Measurements from ENCODE around the gene UBE2Z. TPM values are rescaled to one million over a fixed set of nuclear protein-coding genes. Genes with fewer than 3 reads are reported as not detected.

UBE2Z gene
- polyA plus RNA-seq, 2 of the 4 experiments (the other 2 are of a cell fraction), result 109 to 174 TPM

DNA sequence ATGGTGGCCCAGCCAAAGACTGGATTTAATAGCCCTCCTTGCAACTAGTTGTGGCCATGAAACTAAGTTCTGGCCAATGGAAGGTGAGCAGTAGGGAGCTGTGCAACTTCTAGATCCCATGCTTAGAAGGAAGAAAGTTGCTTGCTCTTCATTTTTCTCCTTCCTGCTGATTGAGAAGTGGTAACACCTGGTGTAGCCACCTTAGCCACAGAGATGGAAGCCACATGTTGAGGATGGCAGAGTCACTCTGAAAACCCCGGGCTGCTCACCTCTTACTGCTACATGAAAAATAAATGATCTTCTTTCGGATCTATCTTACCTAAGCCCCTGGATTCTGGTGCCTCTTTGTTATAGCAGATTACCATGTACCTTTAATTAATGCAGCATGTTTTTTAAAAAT lies 25.9 kb upstream of the UBE2Z start:
- H3K4me3 ChIP-seq, result no peak overlapping the region
- H3K4me1 ChIP-seq, result peaks cover 19% of the 10 kb centered on the region
- H3K9me3 ChIP-seq, result no peaks in the 10 kb centered on the region
- no peak overlapping the region for H3K27ac ChIP-seq
- TF ChIP-seq EHF (CRISPR knock-in tag; IDR thresholded peaks at IDR 0.05) (no peak), TP53 (CRISPR knock-in tag; IDR thresholded peaks at IDR 0.05) (no peak), HOXA7 (CRISPR knock-in tag; IDR thresholded peaks at IDR 0.05) (no peak), HEYL (CRISPR knock-in tag; IDR thresholded peaks at IDR 0.05) (no peak), POLR2AphosphoS2 (conservative IDR thresholded peaks at IDR 0.05; ENCODE audit: low read length) (no peak), MAFK (IDR thresholded peaks at IDR 0.05; ENCODE audit: partially characterized antibody) (no peak), ZNF302 (CRISPR knock-in tag; IDR thresholded peaks at IDR 0.05) (no peak), RNF2 (IDR thresholded peaks at IDR 0.05; ENCODE audit: borderline replicate concordance, low read depth) (no peak), MAZ (IDR thresholded peaks at IDR 0.05; ENCODE audit: borderline replicate concordance, low read depth, low read length) (no peak), RFX5 (IDR thresholded peaks at IDR 0.05) (no peak), KDM5A (IDR thresholded peaks at IDR 0.05) (no peak)
- TF ChIP-seq, protein P1, sequence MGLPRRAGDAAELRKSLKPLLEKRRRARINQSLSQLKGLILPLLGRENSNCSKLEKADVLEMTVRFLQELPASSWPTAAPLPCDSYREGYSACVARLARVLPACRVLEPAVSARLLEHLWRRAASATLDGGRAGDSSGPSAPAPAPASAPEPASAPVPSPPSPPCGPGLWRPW (IDR thresholded peaks at IDR 0.05), result no peak
- FAIRE-seq, result no peak
- ChIA-PET POLR2A (interaction anchor here (0.6 kb wide), 1 partner anchor 14 kb away, joined by 5 read pairs; no protein-coding TSS in a partner anchor), CTCF (interaction anchor here (0.6 to 76.6 kb wide), 11 partner anchors 8 to 219 kb away, joined by 3 to 3251 read pairs (median 30); partner anchors contain the start of genes ATP5MC1, CALCOCO2, HOXB13 and PRAC1)
- no peak for DNase-seq (ENCODE audit: low read depth in 1 of 2, low spot score in 1 of 2)
- WGBS (ENCODE audit: missing lambda C conversion rate), result 86% methylated on average over 2 of the region's 2 CpGs
- ATAC-seq, result no peak
- H3K4me2 ChIP-seq, result no peak overlapping the region

DNA sequence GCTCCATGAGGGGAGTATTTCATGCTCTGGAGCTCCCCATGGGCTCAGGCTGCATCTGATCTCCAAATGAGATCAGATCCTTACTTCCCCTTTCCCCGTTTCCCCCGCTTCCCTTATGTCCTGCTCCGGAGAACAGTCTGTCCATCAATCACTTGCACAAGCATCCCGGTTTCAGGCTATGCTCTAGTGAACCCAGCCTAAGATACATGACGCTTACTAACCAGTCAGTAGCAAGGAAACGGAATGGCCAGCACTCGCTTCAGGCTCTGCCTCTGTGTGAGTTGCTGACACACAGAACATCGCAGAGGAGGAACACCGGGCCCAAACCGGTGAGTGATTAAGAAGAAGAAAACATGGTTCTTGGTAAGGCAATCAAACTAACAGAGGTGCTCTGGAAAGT lies 25.0 kb upstream of the UBE2Z start:
- Histone ChIP-seq H3K4me2 (no peak overlapping the region), H3K4me1 (peaks cover 13% of the 10 kb centered on the region; the same call in 2 of the 3 replicates), H3K4me3 (no peak overlapping the region), H3K27ac (no peak overlapping the region), H3K9me3 (no peaks in the 10 kb centered on the region)
- ATAC-seq (no peak), DNase-seq (ENCODE audit: low read depth in 1 of 2, low spot score in 1 of 2) (no peak), FAIRE-seq (no peak)
- ChIA-PET CTCF (interaction anchor here (0.6 to 76.6 kb wide), 11 partner anchors 8 to 585 kb away, joined by 3 to 3251 read pairs (median 9); partner anchors contain the start of genes CALCOCO2, HOXB13, PRAC1 and PRAC2), POLR2A (no interaction called here)
- TF ChIP-seq JUN (IDR thresholded peaks at IDR 0.05) (no peak), ZSCAN20 (CRISPR knock-in tag; IDR thresholded peaks at IDR 0.05) (no peak), SMC3 (IDR thresholded peaks at IDR 0.05) (no peak), CEBPB (IDR thresholded peaks at IDR 0.05) (no peak), CHD4 (IDR thresholded peaks at IDR 0.05; ENCODE audit: borderline replicate concordance) (no peak), POLR2AphosphoS2 (conservative IDR thresholded peaks at IDR 0.05; ENCODE audit: low read length) (no peak), HDAC2 (IDR thresholded peaks at IDR 0.05) (no peak), RARB (CRISPR knock-in tag; IDR thresholded peaks at IDR 0.05) (no peak), PHF8 (IDR thresholded peaks at IDR 0.05; ENCODE audit: borderline replicate concordance, low read depth) (no peak), MAFK (IDR thresholded peaks at IDR 0.05; ENCODE audit: partially characterized antibody) (no peak), FOSB (CRISPR knock-in tag; IDR thresholded peaks at IDR 0.05) (no peak), KDM5A (IDR thresholded peaks at IDR 0.05) (no peak), JUNB (IDR thresholded peaks at IDR 0.05) (no peak), RNF2 (IDR thresholded peaks at IDR 0.05; ENCODE audit: borderline replicate concordance, low read depth) (no peak), CHD2 (IDR thresholded peaks at IDR 0.05; ENCODE audit: low read length, partially characterized antibody) (no peak)
- TF ChIP-seq, protein P2, sequence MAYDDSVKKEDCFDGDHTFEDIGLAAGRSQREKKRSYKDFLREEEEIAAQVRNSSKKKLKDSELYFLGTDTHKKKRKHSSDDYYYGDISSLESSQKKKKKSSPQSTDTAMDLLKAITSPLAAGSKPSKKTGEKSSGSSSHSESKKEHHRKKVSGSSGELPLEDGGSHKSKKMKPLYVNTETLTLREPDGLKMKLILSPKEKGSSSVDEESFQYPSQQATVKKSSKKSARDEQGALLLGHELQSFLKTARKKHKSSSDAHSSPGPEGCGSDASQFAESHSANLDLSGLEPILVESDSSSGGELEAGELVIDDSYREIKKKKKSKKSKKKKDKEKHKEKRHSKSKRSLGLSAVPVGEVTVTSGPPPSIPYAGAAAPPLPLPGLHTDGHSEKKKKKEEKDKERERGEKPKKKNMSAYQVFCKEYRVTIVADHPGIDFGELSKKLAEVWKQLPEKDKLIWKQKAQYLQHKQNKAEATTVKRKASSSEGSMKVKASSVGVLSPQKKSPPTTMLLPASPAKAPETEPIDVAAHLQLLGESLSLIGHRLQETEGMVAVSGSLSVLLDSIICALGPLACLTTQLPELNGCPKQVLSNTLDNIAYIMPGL (CRISPR knock-in tag; IDR thresholded peaks at IDR 0.05; ENCODE audit: borderline replicate concordance), result no peak
- TF ChIP-seq, protein P3, sequence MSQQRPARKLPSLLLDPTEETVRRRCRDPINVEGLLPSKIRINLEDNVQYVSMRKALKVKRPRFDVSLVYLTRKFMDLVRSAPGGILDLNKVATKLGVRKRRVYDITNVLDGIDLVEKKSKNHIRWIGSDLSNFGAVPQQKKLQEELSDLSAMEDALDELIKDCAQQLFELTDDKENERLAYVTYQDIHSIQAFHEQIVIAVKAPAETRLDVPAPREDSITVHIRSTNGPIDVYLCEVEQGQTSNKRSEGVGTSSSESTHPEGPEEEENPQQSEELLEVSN (IDR thresholded peaks at IDR 0.05; ENCODE audit: borderline replicate concordance, low read depth), result no peak
- TF ChIP-seq, protein P4, sequence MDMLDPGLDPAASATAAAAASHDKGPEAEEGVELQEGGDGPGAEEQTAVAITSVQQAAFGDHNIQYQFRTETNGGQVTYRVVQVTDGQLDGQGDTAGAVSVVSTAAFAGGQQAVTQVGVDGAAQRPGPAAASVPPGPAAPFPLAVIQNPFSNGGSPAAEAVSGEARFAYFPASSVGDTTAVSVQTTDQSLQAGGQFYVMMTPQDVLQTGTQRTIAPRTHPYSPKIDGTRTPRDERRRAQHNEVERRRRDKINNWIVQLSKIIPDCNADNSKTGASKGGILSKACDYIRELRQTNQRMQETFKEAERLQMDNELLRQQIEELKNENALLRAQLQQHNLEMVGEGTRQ (IDR thresholded peaks at IDR 0.05), result no peak
- WGBS (ENCODE audit: missing lambda C conversion rate), result 86% methylated on average over 10 of the region's 10 CpGs
